Ovary (tissue), 9 donors: Measurements from ENCODE around the gene MAPK8. TPM values are rescaled to one million over a fixed set of nuclear protein-coding genes. Genes with fewer than 3 reads are reported as not detected.
A peak's percentile ranks its signal among the peaks of the same experiment; 100 is the strongest.

Experiments
- DNase-seq, 5 donors: peaks; one replicate each; pipeline ENCODE4 v3.0.0-alpha.2; 2019 to 2020
- H3K27ac ChIP-seq, 2 donors: fragments of 200-600 bp; one replicate each; pipeline versions ENCODE4 v1.5.1 to v1.8.0; 2019 to 2022
- H3K27me3 ChIP-seq: fragments of 200-600 bp; one replicate; pipeline ENCODE4 v1.8.0; 2022
- H3K36me3 ChIP-seq: fragments of 200-600 bp; sonication (generic); one replicate; pipeline ENCODE4 v1.5.1; 2019
- H3K4me1 ChIP-seq: one replicate; pipeline ENCODE4 v1.8.1; 2013; ENCODE audit warnings: mild to moderate bottlenecking, moderate library complexity; ENCODE audit not compliant: insufficient read depth
- H3K4me3 ChIP-seq: fragments of 200-600 bp; sonication (generic); one replicate; pipeline ENCODE4 v1.5.1; 2017
- H3K9me3 ChIP-seq, 2 donors: fragments of 200-600 bp in 1 of 2; sonication (generic) in 1 of 2; one replicate each; pipeline versions ENCODE4 v1.5.1 to v1.8.1; 2013 to 2019; ENCODE audit warnings: mild to moderate bottlenecking in 1 of 2, moderate library complexity in 1 of 2
- CTCF ChIP-seq, 3 donors: fragments of 450-650 bp in 2 of 3; fragments of 200-600 bp in 1 of 3; IDR thresholded peaks; one replicate each; pipeline versions ENCODE4 v1.5.1 to v1.8.0; 2016 to 2022; ENCODE audit warnings: antibody characterized with exemption in 3 of 3, mild to moderate bottlenecking in 1 of 3
- EP300 ChIP-seq: sonication (generic); formaldehyde crosslinking; IDR thresholded peaks from one replicate; pipeline ENCODE4 v1.6.1; 2017; ENCODE audit warnings: antibody characterized with exemption
- POLR2A ChIP-seq: fragments of 450-650 bp; IDR thresholded peaks from one replicate; pipeline ENCODE4 v1.6.1; 2017; ENCODE audit warnings: antibody characterized with exemption, mild to moderate bottlenecking, moderate library complexity
- WGBS, 3 donors: extraction: QIAGEN DNeasy Blood & Tissue Kit in 1 of 3; methylation state at CpG; one replicate each; pipeline versions ENCODE4 v1.1.5 to v1.1.7; 2013 to 2017; 5-methylcytosine and 5-hydroxymethylcytosine counted together
- intact Hi-C, 4 donors: fragments of 100-400 bp; cut with DNase I; formaldehyde crosslinking; loops; one replicate each; pipeline versions ENCODE4 v1.11.0 to v1.15.1; 2022 to 2023
- polyA plus RNA-seq, 2 donors: library from polyadenylated mRNA; stranded (reverse); fragments of 200-250 nt in 1 of 2; fragments of 350-450 nt in 1 of 2; fragmentation: Illumina TruSeq in 1 of 2; extraction: RNeasy Lipid Tissue Mini Kit (QIAGEN cat#74804) in 1 of 2; gene quantifications; one replicate each; pipeline ENCODE4 v1.2.3, GENCODE V29; 2013 to 2014
- total RNA-seq, 7 donors: library from RNA; depleted of rRNA in 2 of 7; stranded (reverse); fragments of >200 nt in 2 of 7; fragmentation: NEBNext Ultra II Directional in 3 of 7; extraction: Animal tissue kit (Norgen Biotek cat#: 25700) in 3 of 7; gene quantifications; one replicate each; pipeline versions ENCODE4 v1.1.0 to v1.2.4, GENCODE V29; 2016 to 2023
- donor health status: DM: no; HTN: no; CAD: no; lungs with moderate emphysema.
- donor health status: DM: no; HTN: no; CAD: no.
- donor health status: Bipolar disorder and iron deficiency.
- donor health status: DM: yes; HTN: yes; CAD: no.
- donor health status: DM: no; HTN: no; CAD: no.
- donor health status: DM: yes; HTN: yes; CAD: no.

The MAPK8 gene
- total and polyA plus RNA-seq, 9 donors: 21.9 to 110 (median 68.6) TPM

GRCh38 chr10:48289501-48290238 is 16.8 kb upstream of the MAPK8 start:
- no peaks in the 10 kb centered on the region for H3K9me3 ChIP-seq
- H3K27ac ChIP-seq: no peak overlapping the region
- DNase-seq: peak in 1 of 5 donors; percentile 40
- no peak overlapping the region for H3K4me3 ChIP-seq
- TF ChIP-seq CTCF (IDR thresholded peaks at IDR 0.05) (no peak), POLR2A (no peak), EP300 (no peak)
- H3K4me1 ChIP-seq: no peaks in the 10 kb centered on the region
- intact Hi-C loops: no loop called here
- no peaks in the 10 kb centered on the region for H3K36me3 ChIP-seq
- 25 to 33% (median 29%) methylated on average over 9 of the region's 9 CpGs for whole genome bisulfite sequencing, 3 donors
- no peaks in the 10 kb centered on the region for H3K27me3 ChIP-seq

- WGBS, 3 donors: 80 to 89% (median 83%) methylated on average over 9 of the region's 9 CpGs
Observed at GRCh38 chr10:48290286-48290685, 16.2 kb upstream of the MAPK8 start.

GRCh38 chr10:48291190-48291589 is 15.3 kb upstream of the MAPK8 start:
- H3K36me3 ChIP-seq: no peaks in the 10 kb centered on the region
- H3K4me1 ChIP-seq: no peaks in the 10 kb centered on the region
- TF ChIP-seq EP300: no peak
- no peak for TF ChIP-seq CTCF (IDR thresholded peaks at IDR 0.05)
- TF ChIP-seq POLR2A: no peak
- H3K9me3 ChIP-seq: no peaks in the 10 kb centered on the region
- no peak overlapping the region for H3K27ac ChIP-seq
- no peaks in the 10 kb centered on the region for H3K27me3 ChIP-seq
- no peak overlapping the region for H3K4me3 ChIP-seq
- intact Hi-C loops: no loop called here
- DNase-seq: no peak
- 79 to 91% (median 82%) methylated on average over 3 of the region's 3 CpGs for WGBS, 3 donors

More at GRCh38 chr10:48290286-48290685, 16.2 kb upstream of the MAPK8 start:
- no peak for TF ChIP-seq POLR2A
- no peak for TF ChIP-seq EP300
- no peak for TF ChIP-seq CTCF (IDR thresholded peaks at IDR 0.05)
- Histone ChIP-seq H3K4me3 (no peak overlapping the region), H3K27ac (no peak overlapping the region), H3K36me3 (no peaks in the 10 kb centered on the region), H3K4me1 (no peaks in the 10 kb centered on the region), H3K9me3 (no peaks in the 10 kb centered on the region), H3K27me3 (no peaks in the 10 kb centered on the region)
- DNase-seq: no peak
- intact Hi-C loops: no loop called here

- DNase-seq: no peak
- intact Hi-C loops: no loop called here
- no peaks in the 10 kb centered on the region for H3K4me1 ChIP-seq
Observed at GRCh38 chr10:48292616-48293015, 13.9 kb upstream of the MAPK8 start.

More at GRCh38 chr10:48292616-48293015, 13.9 kb upstream of the MAPK8 start:
- Histone ChIP-seq H3K27ac (no peak overlapping the region), H3K4me3 (no peak overlapping the region), H3K36me3 (no peaks in the 10 kb centered on the region), H3K9me3 (no peaks in the 10 kb centered on the region), H3K27me3 (no peaks in the 10 kb centered on the region)
- WGBS, 3 donors: 92 to 96% (median 95%) methylated on average over 3 of the region's 3 CpGs
- TF ChIP-seq CTCF (IDR thresholded peaks at IDR 0.05) (no peak), EP300 (no peak), POLR2A (no peak)
